Activated B cell treated with CpG ODN at 0.5 μM for 24 hours (primary cell): ENCODE data around the gene RPS2. TPM values are rescaled to one million over a fixed set of nuclear protein-coding genes. Genes with fewer than 3 reads are reported as not detected.

Source experiments
- ATAC-seq: fragments of 200-7000 bp; cut with Tn5 transposase; one replicate; pipeline ENCODE4 v1.10.0; 2021; ENCODE audit warnings: low read depth, mild to moderate bottlenecking, moderate library complexity
- CTCF ChIA-PET: fragments of 350-600 bp; sonication (Branson Sonifier 250); formaldehyde crosslinking; loops from one replicate; lab custom pipeline; 2021; ENCODE audit warnings: antibody characterized with exemption; lab: Charles Lee
- POLR2A ChIA-PET: fragments of 350-600 bp; sonication (Branson Sonifier 250); formaldehyde crosslinking; loops from one replicate; lab custom pipeline; 2021; ENCODE audit warnings: antibody characterized with exemption; lab: Charles Lee
- DNase-seq: peaks from one replicate; pipeline ENCODE4 v3.0.0; 2022
- H3K27ac Mint-ChIP-seq: one replicate; pipeline ENCODE4 v1.8.0; 2020; ENCODE audit warnings: mixed read lengths
- H3K27me3 Mint-ChIP-seq: one replicate; pipeline ENCODE4 v1.8.0; 2021; ENCODE audit warnings: mixed read lengths
- H3K36me3 Mint-ChIP-seq: one replicate; pipeline ENCODE4 v1.8.0; 2021; ENCODE audit warnings: low read depth, mixed read lengths
- H3K4me1 Mint-ChIP-seq: one replicate; pipeline ENCODE4 v1.8.0; 2021; ENCODE audit warnings: mixed read lengths
- H3K4me3 Mint-ChIP-seq: one replicate; pipeline ENCODE4 v1.8.0; 2020; ENCODE audit warnings: mild to moderate bottlenecking, mixed read lengths
- H3K9me3 Mint-ChIP-seq: one replicate; pipeline ENCODE4 v1.8.0; 2020; ENCODE audit warnings: mixed read lengths
- intact Hi-C: fragments of 100-400 bp; cut with micrococcal nuclease; formaldehyde crosslinking; loops from one replicate; pipeline ENCODE4 v1.15.1; 2024
- total RNA-seq: library from RNA; stranded (reverse); gene quantifications from 2 replicates; pipeline ENCODE4 v1.2.3, GENCODE V29; 2022
- TF ChIP-seq, protein P1 (sequence below): fragments of 200-600 bp; IDR thresholded peaks from one replicate; pipeline ENCODE4 v1.8.0; 2022; ENCODE audit warnings: antibody characterized with exemption, mild to moderate bottlenecking

Gene RPS2
- total RNA-seq, 1 donor from 2014 or later: 5,116 TPM

DNA sequence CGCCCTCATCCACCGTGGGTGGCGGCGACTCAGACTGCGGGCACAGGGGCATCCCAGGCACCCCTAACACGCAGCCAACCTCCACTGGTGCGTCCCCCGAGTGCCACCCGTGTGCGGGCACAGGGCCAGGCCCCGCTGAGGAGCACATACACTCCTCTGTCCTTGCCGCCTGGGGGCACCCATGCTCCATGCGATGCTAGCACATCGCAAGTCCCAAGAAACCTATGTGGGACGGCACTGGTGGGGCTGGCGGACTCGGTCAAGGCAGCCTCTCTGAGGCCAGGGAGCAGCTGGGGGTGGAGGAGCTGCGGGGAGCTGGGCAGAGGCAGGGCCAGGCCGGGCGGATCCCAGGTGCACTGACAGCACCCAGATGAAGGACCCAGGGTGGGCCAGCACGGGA is 41.0 kb upstream of the RPS2 start:
- ChIA-PET POLR2A (interaction anchor here (0.6 to 3.3 kb wide), 4 partner anchors 14 to 295 kb away, joined by 6 to 36 read pairs (median 12); partner anchors contain the start of genes RAB26 and TRAF7), CTCF (interaction anchor here (1.0 kb wide), 1 partner anchor 14 kb away, joined by 3 read pairs; no protein-coding TSS in a partner anchor)
- no peak overlapping the region for H3K27ac Mint-ChIP-seq
- no peaks in the 10 kb centered on the region for H3K9me3 Mint-ChIP-seq
- H3K4me3 Mint-ChIP-seq: no peak overlapping the region
- intact Hi-C loops: loop anchor here (5.0 kb wide), 2 partner anchors 202 to 677 kb away; partner anchors contain the start of genes KCTD5 and MLST8
- TF ChIP-seq, protein P1, sequence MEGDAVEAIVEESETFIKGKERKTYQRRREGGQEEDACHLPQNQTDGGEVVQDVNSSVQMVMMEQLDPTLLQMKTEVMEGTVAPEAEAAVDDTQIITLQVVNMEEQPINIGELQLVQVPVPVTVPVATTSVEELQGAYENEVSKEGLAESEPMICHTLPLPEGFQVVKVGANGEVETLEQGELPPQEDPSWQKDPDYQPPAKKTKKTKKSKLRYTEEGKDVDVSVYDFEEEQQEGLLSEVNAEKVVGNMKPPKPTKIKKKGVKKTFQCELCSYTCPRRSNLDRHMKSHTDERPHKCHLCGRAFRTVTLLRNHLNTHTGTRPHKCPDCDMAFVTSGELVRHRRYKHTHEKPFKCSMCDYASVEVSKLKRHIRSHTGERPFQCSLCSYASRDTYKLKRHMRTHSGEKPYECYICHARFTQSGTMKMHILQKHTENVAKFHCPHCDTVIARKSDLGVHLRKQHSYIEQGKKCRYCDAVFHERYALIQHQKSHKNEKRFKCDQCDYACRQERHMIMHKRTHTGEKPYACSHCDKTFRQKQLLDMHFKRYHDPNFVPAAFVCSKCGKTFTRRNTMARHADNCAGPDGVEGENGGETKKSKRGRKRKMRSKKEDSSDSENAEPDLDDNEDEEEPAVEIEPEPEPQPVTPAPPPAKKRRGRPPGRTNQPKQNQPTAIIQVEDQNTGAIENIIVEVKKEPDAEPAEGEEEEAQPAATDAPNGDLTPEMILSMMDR: no peak
- ATAC-seq: no peak
- no peak for DNase-seq
- no peaks in the 10 kb centered on the region for H3K27me3 Mint-ChIP-seq
- H3K4me1 Mint-ChIP-seq: peaks cover 47% of the 10 kb centered on the region
- H3K36me3 Mint-ChIP-seq: peaks cover 29% of the 10 kb centered on the region

DNA sequence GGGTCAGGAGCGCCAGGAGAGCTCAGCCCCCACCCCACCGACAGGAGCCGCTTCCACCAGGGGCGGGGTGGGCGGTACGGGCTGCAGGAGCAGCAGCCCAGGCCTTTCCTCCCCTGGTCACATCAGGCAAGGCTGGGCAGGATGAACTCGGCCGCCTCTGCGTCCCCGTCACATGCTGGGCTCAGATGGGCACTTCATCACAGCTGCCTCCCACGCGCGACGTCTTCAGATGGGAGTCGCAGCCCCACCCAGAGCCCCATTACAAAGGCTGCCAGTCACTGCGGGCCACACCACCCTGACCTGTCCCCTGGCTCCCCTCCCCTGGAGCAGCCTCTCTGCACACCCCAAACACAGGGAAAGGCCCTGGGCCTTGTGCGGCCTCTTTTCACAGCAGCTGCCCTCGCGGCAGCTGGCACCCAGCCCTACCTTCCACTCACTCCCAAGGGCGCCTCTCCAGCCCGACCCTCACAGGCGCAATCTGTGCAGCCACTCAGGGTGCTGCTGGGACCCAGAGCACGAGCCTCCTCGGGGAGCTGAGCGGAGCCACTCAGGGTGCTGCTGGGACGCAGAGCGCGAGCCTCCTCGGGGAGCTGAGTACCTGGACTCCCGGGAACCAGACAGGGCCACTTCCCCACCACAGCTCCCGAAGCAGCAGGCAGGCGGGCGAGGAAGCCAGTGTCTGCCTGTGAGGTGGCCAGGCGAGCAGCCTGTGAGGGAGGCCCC is 40.3 kb upstream of the RPS2 start:
- no peak for DNase-seq
- Mint-ChIP-seq H3K4me3 (no peak overlapping the region), H3K27ac (no peak overlapping the region), H3K27me3 (no peaks in the 10 kb centered on the region), H3K4me1 (peaks cover 41% of the 10 kb centered on the region), H3K9me3 (no peaks in the 10 kb centered on the region), H3K36me3 (peaks cover 34% of the 10 kb centered on the region)
- intact Hi-C loops: loop anchor here (1.0 to 5.0 kb wide), 5 partner anchors 13 to 677 kb away; partner anchors contain the start of genes KCTD5 and MLST8
- ATAC-seq: no peak
- ChIA-PET POLR2A (interaction anchor here (0.9 to 3.3 kb wide), 5 partner anchors 14 to 149 kb away, joined by 4 to 36 read pairs (median 16); partner anchors contain the start of genes RAB26, RPS2 and TRAF7), CTCF (interaction anchor here (0.7 to 3.0 kb wide), 10 partner anchors 10 to 482 kb away, joined by 3 to 25 read pairs (median 4); partner anchors contain the start of genes ECI1, NPW, NTHL1 and TRAF7)
- TF ChIP-seq, protein P1: no peak

DNA sequence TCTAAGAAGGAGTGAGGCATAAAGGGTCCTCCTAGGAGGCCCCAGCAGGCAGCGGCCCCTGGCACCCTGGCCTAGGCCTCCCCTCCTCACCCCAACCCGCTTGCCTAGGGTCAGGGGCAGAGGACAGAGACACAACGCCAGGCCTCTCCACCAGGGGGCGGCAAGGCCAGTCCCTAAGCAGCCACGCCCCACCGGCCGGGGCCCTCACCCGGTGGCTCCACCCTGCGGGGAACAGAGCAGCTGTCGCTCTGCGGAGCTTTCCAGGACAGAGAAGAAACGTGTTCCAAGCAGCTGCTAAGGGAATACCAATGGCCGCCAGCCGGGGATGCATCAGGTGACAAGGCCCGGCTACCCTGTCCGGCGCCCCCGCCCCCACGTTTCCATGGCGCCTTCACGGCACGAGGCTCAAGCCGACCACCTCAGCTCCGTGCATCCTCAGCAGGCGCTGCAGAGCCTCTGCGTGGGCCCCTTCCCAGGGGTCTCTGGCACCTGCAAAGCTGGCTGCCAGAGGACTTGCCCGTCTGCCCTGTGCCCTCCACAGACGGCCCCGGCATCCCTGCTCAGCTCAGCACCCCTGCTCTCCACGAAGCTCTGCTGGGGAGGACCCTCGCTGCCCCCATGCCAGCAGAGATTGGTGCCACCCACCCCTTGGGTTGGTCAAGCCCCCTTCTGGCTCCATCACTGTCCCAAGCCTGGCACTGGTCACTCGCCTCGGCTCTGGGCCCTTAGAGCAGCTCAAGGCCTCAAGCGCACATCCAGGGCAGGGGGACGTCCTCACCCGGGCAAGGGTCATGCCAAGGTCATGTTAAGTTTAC is 39.4 kb upstream of the RPS2 start:
- CTCF ChIA-PET: interaction anchor here (0.6 to 3.0 kb wide), 16 partner anchors 10 to 483 kb away, joined by 3 to 25 read pairs (median 4); partner anchors contain the start of genes ECI1, GFER, NPW and NTHL1
- Mint-ChIP-seq H3K27ac (no peak overlapping the region), H3K4me3 (no peak overlapping the region), H3K36me3 (peaks cover 36% of the 10 kb centered on the region), H3K27me3 (no peaks in the 10 kb centered on the region), H3K9me3 (no peaks in the 10 kb centered on the region), H3K4me1 (peaks cover 38% of the 10 kb centered on the region)
- intact Hi-C loops: loop anchor here (1.0 to 5.0 kb wide), 3 partner anchors 12 to 498 kb away; no protein-coding TSS in a partner anchor
- TF ChIP-seq, protein P1: peak; percentile 47
- POLR2A ChIA-PET: interaction anchor here (0.9 to 3.3 kb wide), 7 partner anchors 13 to 150 kb away, joined by 3 to 36 read pairs (median 6); partner anchors contain the start of genes NOXO1, NTHL1, RAB26 and RPS2
- peak; percentile 99 for ATAC-seq
- peak; percentile 80 for DNase-seq

DNA sequence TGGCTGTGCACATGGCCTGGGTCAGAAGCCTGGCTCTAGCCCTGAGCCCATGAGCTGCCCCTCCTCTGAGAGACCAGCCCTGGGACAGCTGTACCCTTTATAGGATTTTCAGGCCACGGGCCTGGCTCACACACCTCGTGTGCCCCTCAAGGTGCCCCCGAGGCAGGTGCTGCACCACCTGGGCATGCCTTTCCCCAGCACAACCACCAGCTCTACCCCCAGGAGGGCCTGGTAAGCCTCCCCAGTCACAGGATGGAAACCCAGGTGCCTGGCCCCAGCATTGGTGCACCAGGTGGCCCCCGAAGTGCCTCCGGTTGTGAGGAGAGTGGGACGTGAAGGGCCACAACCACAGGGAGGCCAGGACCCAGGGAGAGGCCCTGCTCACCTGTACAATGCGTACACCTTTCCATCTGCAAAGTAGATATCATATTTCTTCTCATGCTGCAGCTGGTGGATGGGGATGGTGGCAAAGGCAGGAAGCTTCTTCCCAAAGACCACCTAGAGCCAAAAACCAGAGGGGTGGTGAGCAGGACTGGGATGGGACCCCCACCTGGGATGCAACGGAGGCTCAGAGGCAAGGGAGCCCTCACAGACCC is 38.7 kb upstream of the RPS2 start:
- DNase-seq: no peak
- TF ChIP-seq, protein P1: no peak
- peaks cover 31% of the 10 kb centered on the region for H3K4me1 Mint-ChIP-seq
- peaks cover 41% of the 10 kb centered on the region for H3K36me3 Mint-ChIP-seq
- intact Hi-C loops: loop anchor here (5.0 kb wide), 1 partner anchor 499 kb away; no protein-coding TSS in a partner anchor
- H3K27ac Mint-ChIP-seq: no peak overlapping the region
- POLR2A ChIA-PET: interaction anchor here (0.6 to 3.3 kb wide), 7 partner anchors 12 to 707 kb away, joined by 3 to 36 read pairs (median 5); partner anchors contain the start of genes NOXO1, NTHL1, RPS2 and TRAF7
- ATAC-seq: no peak
- H3K9me3 Mint-ChIP-seq: no peaks in the 10 kb centered on the region
- CTCF ChIA-PET: interaction anchor here (0.6 to 3.0 kb wide), 12 partner anchors 10 to 483 kb away, joined by 3 to 25 read pairs (median 4); partner anchors contain the start of genes NPW, NTHL1, TRAF7 and TSC2
- H3K27me3 Mint-ChIP-seq: no peaks in the 10 kb centered on the region
- H3K4me3 Mint-ChIP-seq: no peak overlapping the region
